HG03097 (cell line): ENCODE results near the gene CCNB2.
"Not testable (repeated sequence)": the region's sequence is repeated elsewhere in the genome, so short reads cannot be mapped to it uniquely, and the experiment has no call there.

ENCODE experiments used
- ATAC-seq: cut with Tn5 transposase; IDR thresholded peaks from one replicate; pipeline ENCODE4 v1.9.1; 2021; ENCODE audit not compliant: unreplicated experiment, low FRiP score

The CCNB2 gene

GRCh38 chr15:59131969-59132562, 27.1 kb downstream of the CCNB2 start:
- no peak for ATAC-seq

- ATAC-seq = no peak
Observed at GRCh38 chr15:59133929-59134427, 29.0 kb downstream of the CCNB2 start.

- no peak for ATAC-seq
Observed at GRCh38 chr15:59137566-59137965, 32.6 kb downstream of the CCNB2 start.

DNA sequence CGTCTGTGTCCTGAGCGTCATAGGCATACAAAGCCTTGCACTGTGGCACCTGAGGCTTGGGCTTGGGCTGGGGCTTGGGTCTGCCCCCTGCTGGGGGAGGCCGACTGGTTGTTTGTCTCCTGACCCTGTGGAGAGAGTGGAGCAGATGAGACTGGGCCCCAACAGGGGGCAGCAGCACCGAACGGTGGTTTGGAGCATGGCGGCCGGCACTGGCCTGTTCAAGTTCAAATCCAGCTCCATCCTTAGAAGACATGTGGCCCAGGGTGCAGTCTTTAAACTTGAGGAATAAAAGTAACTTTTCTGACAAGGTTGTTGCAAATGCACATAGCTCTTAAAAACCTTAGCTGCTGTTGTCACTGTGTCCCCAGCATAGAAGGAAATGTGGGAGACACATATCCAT, 33.3 kb downstream of the CCNB2 start:
- ATAC-seq = no peak

GRCh38 chr15:59140422-59141226, 35.7 kb downstream of the CCNB2 start:
- no peak for ATAC-seq

- ATAC-seq = no peak
Observed at GRCh38 chr15:59143281-59143680, 38.3 kb downstream of the CCNB2 start.

- not testable (repeated sequence) for ATAC-seq
Observed at GRCh38 chr15:59144594-59144993, 39.6 kb downstream of the CCNB2 start.

DNA sequence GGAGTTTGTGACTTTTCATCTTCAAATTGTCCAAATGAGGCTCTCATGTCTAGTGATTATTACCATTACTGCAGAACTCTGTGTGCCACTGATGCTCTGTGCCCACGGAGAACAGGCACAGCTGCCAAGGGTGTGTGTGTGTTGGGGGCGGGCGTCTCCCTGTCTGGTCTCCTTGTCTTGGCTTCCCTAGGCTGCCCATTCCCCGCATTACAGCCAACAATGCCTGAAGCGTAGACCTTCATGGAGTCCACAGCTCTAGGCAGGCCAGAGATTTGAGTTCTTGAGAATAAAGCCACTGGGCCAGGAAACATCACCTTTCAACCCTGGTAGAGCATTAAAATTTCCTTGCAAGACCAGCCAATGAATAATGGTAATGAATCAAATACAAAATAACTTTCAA, 42.7 kb downstream of the CCNB2 start:
- ATAC-seq = no peak

- ATAC-seq = no peak
Observed at GRCh38 chr15:59148153-59148833, 43.3 kb downstream of the CCNB2 start.

DNA sequence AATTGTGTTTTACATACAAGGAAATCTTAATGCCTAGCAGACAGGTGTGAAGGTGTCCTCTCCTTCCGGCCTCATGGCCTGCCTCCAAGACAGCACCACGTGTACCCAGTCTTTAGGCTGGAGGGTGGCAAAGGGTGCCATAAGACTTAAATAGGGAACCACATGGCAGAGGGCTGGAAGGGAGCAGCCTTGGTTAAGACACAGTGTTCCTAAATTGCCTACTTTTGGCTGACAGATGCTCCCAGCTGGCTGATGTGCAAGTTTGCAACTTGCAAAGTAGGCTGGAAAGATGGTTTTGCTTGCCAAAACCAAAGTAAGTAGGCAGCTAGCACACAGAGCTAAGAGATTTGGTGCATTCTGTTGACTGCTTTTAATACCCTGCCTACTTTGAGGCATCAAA, 45.2 kb downstream of the CCNB2 start:
- no peak for ATAC-seq

GRCh38 chr15:59152694-59153450, 47.9 kb downstream of the CCNB2 start:
- no peak for ATAC-seq

GRCh38 chr15:59153466-59153865, 48.5 kb downstream of the CCNB2 start:
- ATAC-seq = no peak

DNA sequence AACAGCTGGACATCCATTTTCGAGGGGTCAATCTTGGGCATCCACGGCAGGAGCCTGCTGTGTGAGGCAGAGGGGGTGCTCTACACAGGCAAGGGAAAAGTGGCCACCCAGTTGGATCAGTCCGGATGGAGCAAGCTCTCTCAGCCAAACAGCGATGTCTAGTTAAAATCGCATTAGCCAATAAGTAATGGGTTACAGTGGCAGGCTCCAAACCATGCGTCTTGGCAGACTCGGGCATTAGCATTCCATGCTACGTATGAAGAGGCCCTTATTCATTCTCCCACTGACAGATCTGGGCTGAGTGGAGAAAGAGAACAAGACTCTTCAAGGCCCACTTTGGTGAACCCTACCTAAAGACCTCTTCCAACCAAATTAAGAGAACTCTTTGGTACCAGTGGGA, 49.3 kb downstream of the CCNB2 start:
- no peak for ATAC-seq

DNA sequence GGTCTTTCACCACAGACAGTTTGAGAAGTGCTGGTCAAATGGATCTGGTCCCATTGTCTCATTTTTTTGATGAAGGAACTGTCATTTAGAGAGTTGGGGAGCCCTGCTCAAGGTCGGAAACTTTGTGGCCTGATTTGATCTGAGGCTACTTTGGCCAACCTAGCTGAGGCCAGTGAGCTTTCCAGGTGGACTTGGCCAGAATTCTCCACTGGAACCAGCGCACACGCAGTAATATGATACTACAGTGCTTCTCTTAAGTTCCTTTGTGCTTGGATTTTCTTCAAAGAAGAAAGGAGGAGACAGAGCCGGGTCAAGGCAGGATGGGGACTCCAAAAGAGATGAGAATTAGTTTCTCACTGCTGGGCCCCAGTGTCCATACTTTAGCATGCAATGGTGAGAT, 50.5 kb downstream of the CCNB2 start:
- ATAC-seq = no peak

DNA sequence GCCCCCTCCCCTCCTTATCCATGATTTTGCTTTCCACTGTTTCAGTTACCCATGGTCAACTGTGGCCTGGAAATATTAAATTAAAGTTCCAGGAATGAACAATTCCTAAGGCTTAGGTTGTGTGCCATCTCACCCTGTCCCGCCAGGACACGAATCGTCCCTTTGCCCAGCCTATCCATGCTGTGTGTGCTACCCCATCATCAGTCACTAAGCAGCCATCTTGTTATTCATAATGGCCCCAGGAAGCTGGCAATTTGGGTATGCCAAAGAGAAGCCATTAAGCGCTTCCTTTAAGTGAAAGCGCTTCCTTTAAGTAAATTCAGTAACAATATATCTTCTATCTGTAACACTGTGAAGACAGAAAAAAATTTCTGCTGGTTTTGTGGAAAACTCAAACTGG, 52.5 kb downstream of the CCNB2 start:
- no peak for ATAC-seq

DNA sequence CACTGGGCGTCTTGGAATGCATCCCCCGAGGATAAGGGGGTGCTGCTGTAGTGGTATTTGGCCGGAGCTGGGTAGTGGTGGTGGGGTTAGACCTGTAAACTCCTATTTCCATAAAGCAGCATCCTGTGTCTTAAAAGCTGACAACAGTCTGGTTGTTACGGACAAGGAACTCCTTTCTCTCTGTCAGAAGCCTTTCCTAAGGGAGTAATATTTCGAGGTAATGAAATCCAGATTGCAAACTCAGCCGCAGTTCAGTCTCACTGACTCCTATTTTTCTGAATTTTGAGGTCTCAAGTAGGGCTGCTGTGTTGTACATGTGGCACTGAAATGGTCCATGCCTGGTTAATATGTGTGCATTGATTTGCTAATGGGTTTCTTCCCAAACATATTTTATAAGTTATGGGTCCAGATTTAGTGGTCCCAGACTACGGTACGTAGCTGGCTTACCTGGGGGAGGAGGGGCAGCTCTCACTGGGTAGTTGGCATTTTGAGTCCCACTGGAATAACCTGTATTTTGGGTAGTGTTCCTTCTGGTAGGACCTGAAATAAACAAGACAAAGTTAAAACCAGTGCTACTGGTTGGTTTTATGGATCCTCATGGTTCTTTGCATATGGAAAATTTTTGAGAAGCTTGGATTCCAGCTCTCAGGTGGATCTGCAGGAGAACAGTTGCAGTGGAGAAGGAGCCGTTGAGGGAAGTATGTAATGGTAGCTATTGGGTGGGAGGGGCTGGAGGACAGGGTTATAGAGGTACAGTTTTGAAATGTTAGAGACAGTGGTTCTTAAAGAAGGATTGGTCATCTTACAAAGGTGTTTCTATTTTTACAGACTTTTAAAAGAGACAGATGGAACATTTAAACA, 53.1 kb downstream of the CCNB2 start:
- ATAC-seq = no peak

GRCh38 chr15:59158701-59159034, 53.7 kb downstream of the CCNB2 start:
- ATAC-seq = no peak

DNA sequence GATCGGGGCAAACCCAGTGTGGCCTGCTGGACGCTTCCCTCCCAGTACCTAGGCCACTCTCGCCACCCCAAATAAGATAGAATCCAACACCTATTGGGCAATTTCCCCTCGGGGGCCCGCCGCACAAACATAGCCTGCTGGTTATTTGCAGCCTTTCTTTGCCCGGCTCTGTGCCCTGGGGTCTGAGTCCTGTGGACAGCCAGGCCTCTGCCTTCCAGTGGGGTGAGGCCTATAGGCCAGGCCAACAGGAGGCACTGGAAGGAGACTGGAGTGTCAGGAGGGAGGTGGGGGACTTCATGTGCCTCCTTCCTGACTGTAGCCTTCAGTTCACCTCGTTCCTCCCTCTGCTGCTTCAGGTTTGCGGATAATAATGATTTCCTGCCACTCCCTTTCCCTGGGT, 54.3 kb downstream of the CCNB2 start:
- no peak for ATAC-seq

GRCh38 chr15:59160880-59161593, 56.1 kb downstream of the CCNB2 start:
- ATAC-seq = no peak
